ENCODE data around the gene GET4.

DNA sequence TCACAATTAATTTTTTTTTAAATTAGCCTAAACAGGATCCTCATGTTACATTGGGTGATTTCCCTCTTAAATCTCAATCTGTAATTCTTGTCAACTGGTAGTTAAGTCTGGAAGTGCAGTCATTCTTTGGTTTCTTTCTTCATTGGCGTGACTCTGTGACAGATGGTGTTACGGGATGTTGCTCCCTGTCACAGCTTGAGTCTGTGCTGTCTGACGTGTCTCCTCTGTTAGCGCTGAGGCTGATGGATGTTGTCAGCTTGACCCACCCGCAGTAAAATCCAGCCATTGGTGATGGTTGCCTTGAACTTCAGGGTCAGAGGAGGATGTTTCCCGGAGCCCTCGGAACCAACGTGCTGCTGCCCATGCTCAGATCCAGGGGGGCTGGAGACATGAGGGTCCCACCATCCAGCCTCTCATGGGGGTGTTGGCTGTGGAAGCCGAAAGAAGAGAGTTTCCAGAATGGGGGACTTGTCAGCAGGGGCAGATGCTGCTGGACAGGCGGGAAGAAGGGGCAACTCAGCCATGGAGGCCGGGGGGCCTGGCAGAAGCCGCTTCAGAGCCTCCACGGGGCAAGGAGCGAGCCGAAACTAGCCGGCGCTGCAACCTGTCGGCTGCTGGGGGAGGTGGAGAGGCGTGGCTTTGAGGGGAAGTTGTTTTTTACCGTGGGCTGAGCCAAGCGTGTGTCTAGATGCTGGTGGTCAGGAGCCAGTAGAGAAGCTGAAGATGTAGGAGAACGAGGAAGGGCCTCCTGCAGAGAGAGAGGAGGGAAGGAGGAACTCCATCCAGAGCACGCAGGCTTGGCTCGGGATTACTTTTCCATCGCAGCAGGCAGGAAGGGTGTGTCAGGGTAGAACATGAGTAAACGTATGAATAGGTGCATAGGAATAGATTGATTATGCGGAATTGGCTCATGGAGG is 40.6 kb upstream of the GET4 start:
- TF ChIP-seq EZH2 (IDR thresholded peaks at IDR 0.05; ENCODE audit: insufficient read depth, poor library complexity, severe bottlenecking) (no peak), EZH2phosphoT487 (IDR thresholded peaks at IDR 0.05; ENCODE audit: insufficient read depth, low read depth) (no peak)
